ENCODE data around the gene TSSK2. TPM values are rescaled to one million over a fixed set of nuclear protein-coding genes. Genes with fewer than 3 reads are reported as not detected.

The TSSK2 gene
- total and polyA plus RNA-seq, 2 donors: 0.09 TPM; not detected in 1

- Histone ChIP-seq H3K27me3 (ENCODE audit: control insufficient read depth in 2 of 2, insufficient read depth in 1 of 2, low read length in 1 of 2) (peaks cover 0 to 16% of the 10 kb centered on the region in 2 donors), H3K4me1 (ENCODE audit: control insufficient read depth in 2 of 2, insufficient read depth in 2 of 2, low read length in 2 of 2) (peaks cover 24 to 52% of the 10 kb centered on the region in 2 donors), H3K27ac (ENCODE audit: low read depth in 1 of 2, low read length in 1 of 2) (no peak overlapping the region), H3K36me3 (ENCODE audit: control insufficient read depth in 2 of 2, insufficient read depth in 2 of 2, low read length in 1 of 2) (peaks cover 5 to 9% of the 10 kb centered on the region in 2 donors), H3K9me3 (ENCODE audit: control insufficient read depth in 2 of 2, insufficient read depth in 1 of 2, low read length in 1 of 2) (no peaks in the 10 kb centered on the region), H3K4me3 (ENCODE audit: low read length in 2 of 2) (peak overlapping the region; percentile 78 to 79)
- peak in 2 of 9 donors; percentile 13 to 21 for DNase-seq (ENCODE audit: low read depth in 6 of 9, low spot score in 9 of 9)
- WGBS: 34% methylated on average over 23 of the region's 23 CpGs
Measured at GRCh38 chr22:19120829-19121630, 10.1 kb upstream of the TSSK2 start.

- H3K27ac ChIP-seq (ENCODE audit: low read depth in 1 of 2, low read length in 1 of 2): peak overlapping the region; percentile 81 to 97
- H3K36me3 ChIP-seq (ENCODE audit: control insufficient read depth in 2 of 2, insufficient read depth in 2 of 2, low read length in 1 of 2): peaks cover 5 to 9% of the 10 kb centered on the region in 2 donors
- DNase-seq (ENCODE audit: low read depth in 6 of 9, low spot score in 9 of 9): peak in 1 of 9 donors; percentile 41
- peaks cover 22 to 50% of the 10 kb centered on the region in 2 donors for H3K4me1 ChIP-seq (ENCODE audit: control insufficient read depth in 2 of 2, insufficient read depth in 2 of 2, low read length in 2 of 2)
- H3K27me3 ChIP-seq (ENCODE audit: control insufficient read depth in 2 of 2, insufficient read depth in 1 of 2, low read length in 1 of 2): peaks cover 0 to 16% of the 10 kb centered on the region in 2 donors
- no peaks in the 10 kb centered on the region for H3K9me3 ChIP-seq (ENCODE audit: control insufficient read depth in 2 of 2, insufficient read depth in 1 of 2, low read length in 1 of 2)
- peak overlapping the region; percentile 78 to 79 for H3K4me3 ChIP-seq (ENCODE audit: low read length in 2 of 2)
- under 1% methylated on average over 47 of the region's 47 CpGs for WGBS
Measured at GRCh38 chr22:19121631-19122142, 9.4 kb upstream of the TSSK2 start.

GRCh38 chr22:19122143-19122751, 8.9 kb upstream of the TSSK2 start, which contains the start of gene DGCR2:
Gene DGCR2, minus strand, starts transcription at chr22:19122412. Its CDS starts 206 bp downstream, at chr22:19122206.
- Histone ChIP-seq H3K4me3 (ENCODE audit: low read length in 2 of 2) (peak within 1 kb of the TSS; percentile 78 to 79), H3K4me1 (ENCODE audit: control insufficient read depth in 2 of 2, insufficient read depth in 2 of 2, low read length in 2 of 2) (peaks cover 22 to 44% of the 10 kb centered on the region in 2 donors), H3K36me3 (ENCODE audit: control insufficient read depth in 2 of 2, insufficient read depth in 2 of 2, low read length in 1 of 2) (peaks cover 3 to 9% of the 10 kb centered on the region in 2 donors), H3K9me3 (ENCODE audit: control insufficient read depth in 2 of 2, insufficient read depth in 1 of 2, low read length in 1 of 2) (no peaks in the 10 kb centered on the region), H3K27me3 (ENCODE audit: control insufficient read depth in 2 of 2, insufficient read depth in 1 of 2, low read length in 1 of 2) (peaks cover 0 to 16% of the 10 kb centered on the region in 2 donors), H3K27ac (ENCODE audit: low read depth in 1 of 2, low read length in 1 of 2) (peak within 1 kb of the TSS; percentile 81 to 97)
- WGBS: under 1% methylated on average over 67 of the region's 67 CpGs
- peak; percentile 82 to 98 (median 96) for DNase-seq (ENCODE audit: low read depth in 6 of 9, low spot score in 9 of 9)

GRCh38 chr22:19122752-19123492, 8.2 kb upstream of the TSSK2 start:
- Histone ChIP-seq H3K4me3 (ENCODE audit: low read length in 2 of 2) (peak overlapping the region; percentile 53 to 78), H3K27me3 (ENCODE audit: control insufficient read depth in 2 of 2, insufficient read depth in 1 of 2, low read length in 1 of 2) (peaks cover 0 to 16% of the 10 kb centered on the region in 2 donors), H3K4me1 (ENCODE audit: control insufficient read depth in 2 of 2, insufficient read depth in 2 of 2, low read length in 2 of 2) (peaks cover 22 to 42% of the 10 kb centered on the region in 2 donors), H3K36me3 (ENCODE audit: control insufficient read depth in 2 of 2, insufficient read depth in 2 of 2, low read length in 1 of 2) (peaks cover 3 to 7% of the 10 kb centered on the region in 2 donors), H3K27ac (ENCODE audit: low read depth in 1 of 2, low read length in 1 of 2) (no peak overlapping the region), H3K9me3 (ENCODE audit: control insufficient read depth in 2 of 2, insufficient read depth in 1 of 2, low read length in 1 of 2) (no peaks in the 10 kb centered on the region)
- peak in 1 of 9 donors; percentile 33 for DNase-seq (ENCODE audit: low read depth in 6 of 9, low spot score in 9 of 9)
- 23% methylated on average over 27 of the region's 27 CpGs for WGBS

- no peaks in the 10 kb centered on the region for H3K9me3 ChIP-seq (ENCODE audit: control insufficient read depth in 2 of 2, insufficient read depth in 1 of 2, low read length in 1 of 2)
- no peak overlapping the region for H3K27ac ChIP-seq (ENCODE audit: low read depth in 1 of 2, low read length in 1 of 2)
- no peak overlapping the region for H3K4me3 ChIP-seq (ENCODE audit: low read length in 2 of 2)
- peaks cover 0 to 16% of the 10 kb centered on the region in 2 donors for H3K27me3 ChIP-seq (ENCODE audit: control insufficient read depth in 2 of 2, insufficient read depth in 1 of 2, low read length in 1 of 2)
- WGBS: 94% methylated on average over 4 of the region's 4 CpGs
- DNase-seq (ENCODE audit: low read depth in 6 of 9, low spot score in 9 of 9): no peak
- peaks cover 18 to 32% of the 10 kb centered on the region in 2 donors for H3K4me1 ChIP-seq (ENCODE audit: control insufficient read depth in 2 of 2, insufficient read depth in 2 of 2, low read length in 2 of 2)
- no peaks in the 10 kb centered on the region for H3K36me3 ChIP-seq (ENCODE audit: control insufficient read depth in 2 of 2, insufficient read depth in 2 of 2, low read length in 1 of 2)
Measured at GRCh38 chr22:19123936-19124335, 7.2 kb upstream of the TSSK2 start.

GRCh38 chr22:19124377-19124776, 6.7 kb upstream of the TSSK2 start:
- peaks cover 0 to 16% of the 10 kb centered on the region in 2 donors for H3K27me3 ChIP-seq (ENCODE audit: control insufficient read depth in 2 of 2, insufficient read depth in 1 of 2, low read length in 1 of 2)
- WGBS: 95% methylated on average over 4 of the region's 4 CpGs
- H3K4me1 ChIP-seq (ENCODE audit: control insufficient read depth in 2 of 2, insufficient read depth in 2 of 2, low read length in 2 of 2): peaks cover 18 to 28% of the 10 kb centered on the region in 2 donors
- no peak overlapping the region for H3K4me3 ChIP-seq (ENCODE audit: low read length in 2 of 2)
- no peak for DNase-seq (ENCODE audit: low read depth in 6 of 9, low spot score in 9 of 9)
- no peaks in the 10 kb centered on the region for H3K36me3 ChIP-seq (ENCODE audit: control insufficient read depth in 2 of 2, insufficient read depth in 2 of 2, low read length in 1 of 2)
- H3K9me3 ChIP-seq (ENCODE audit: control insufficient read depth in 2 of 2, insufficient read depth in 1 of 2, low read length in 1 of 2): no peaks in the 10 kb centered on the region
- H3K27ac ChIP-seq (ENCODE audit: low read depth in 1 of 2, low read length in 1 of 2): no peak overlapping the region

- H3K4me3 ChIP-seq (ENCODE audit: low read length in 2 of 2): no peak overlapping the region
- DNase-seq (ENCODE audit: low read depth in 6 of 9, low spot score in 9 of 9): no peak
- 98% methylated on average over 11 of the region's 11 CpGs for WGBS
- H3K4me1 ChIP-seq (ENCODE audit: control insufficient read depth in 2 of 2, insufficient read depth in 2 of 2, low read length in 2 of 2): peaks cover 15 to 24% of the 10 kb centered on the region in 2 donors
- H3K27ac ChIP-seq (ENCODE audit: low read depth in 1 of 2, low read length in 1 of 2): no peak overlapping the region
- H3K36me3 ChIP-seq (ENCODE audit: control insufficient read depth in 2 of 2, insufficient read depth in 2 of 2, low read length in 1 of 2): no peaks in the 10 kb centered on the region
- H3K27me3 ChIP-seq (ENCODE audit: control insufficient read depth in 2 of 2, insufficient read depth in 1 of 2, low read length in 1 of 2): peaks cover 0 to 16% of the 10 kb centered on the region in 2 donors
- no peaks in the 10 kb centered on the region for H3K9me3 ChIP-seq (ENCODE audit: control insufficient read depth in 2 of 2, insufficient read depth in 1 of 2, low read length in 1 of 2)
Measured at GRCh38 chr22:19125011-19125410, 6.1 kb upstream of the TSSK2 start.

- 94% methylated on average over 21 of the region's 21 CpGs for WGBS
- H3K27ac ChIP-seq (ENCODE audit: low read depth in 1 of 2, low read length in 1 of 2): no peak overlapping the region
- peaks cover 9 to 17% of the 10 kb centered on the region in 2 donors for H3K4me1 ChIP-seq (ENCODE audit: control insufficient read depth in 2 of 2, insufficient read depth in 2 of 2, low read length in 2 of 2)
- no peaks in the 10 kb centered on the region for H3K9me3 ChIP-seq (ENCODE audit: control insufficient read depth in 2 of 2, insufficient read depth in 1 of 2, low read length in 1 of 2)
- H3K36me3 ChIP-seq (ENCODE audit: control insufficient read depth in 2 of 2, insufficient read depth in 2 of 2, low read length in 1 of 2): no peaks in the 10 kb centered on the region
- DNase-seq (ENCODE audit: low read depth in 6 of 9, low spot score in 9 of 9): no peak
- H3K4me3 ChIP-seq (ENCODE audit: low read length in 2 of 2): no peak overlapping the region
- H3K27me3 ChIP-seq (ENCODE audit: control insufficient read depth in 2 of 2, insufficient read depth in 1 of 2, low read length in 1 of 2): peaks cover 0 to 16% of the 10 kb centered on the region in 2 donors
Measured at GRCh38 chr22:19125474-19126308, 5.4 kb upstream of the TSSK2 start.
